ENCODE data around the gene SH3BGRL2.

The SH3BGRL2 gene
- 0.26 to 1.5 (median 1.4) reads per million in 3 donors for total RNA-seq

- peak within 1 kb of the TSS; percentile 50 for H3K4me3 ChIP-seq (ENCODE audit: insufficient read depth, low read depth, low read length, poor library complexity, severe bottlenecking)
- H3K9me3 ChIP-seq (ENCODE audit: control insufficient read depth, low read length): no peaks in the 10 kb centered on the region
- H3K27ac ChIP-seq (ENCODE audit: insufficient read depth, low read length, poor library complexity, severe bottlenecking): no peak within 1 kb of the TSS
- peaks cover 10% of the 10 kb centered on the region for H3K27me3 ChIP-seq (replicated peaks; ENCODE audit: control insufficient read depth, insufficient read depth, low read length, poor library complexity, severe bottlenecking)
- H3K4me1 ChIP-seq (ENCODE audit: control insufficient read depth, insufficient read depth, low read length, poor library complexity, severe bottlenecking): peaks cover 3% of the 10 kb centered on the region
- DNase-seq: no peak
- H3K36me3 ChIP-seq (ENCODE audit: control insufficient read depth, insufficient read depth, low read length): no peaks in the 10 kb centered on the region
These were observed at the start of gene SH3BGRL2 for GRCh38 chr6:79630883-79631692. SH3BGRL2 (plus strand) TSS chr6:79631329; CDS start chr6:79631462, 133 bp downstream.

GRCh38 chr6:79584332-79584731, 46.8 kb upstream of the SH3BGRL2 start:
- Histone ChIP-seq H3K36me3 (ENCODE audit: control insufficient read depth, insufficient read depth, low read length) (no peaks in the 10 kb centered on the region), H3K27ac (ENCODE audit: insufficient read depth, low read length, poor library complexity, severe bottlenecking) (no peak overlapping the region), H3K4me1 (ENCODE audit: control insufficient read depth, insufficient read depth, low read length, poor library complexity, severe bottlenecking) (no peaks in the 10 kb centered on the region), H3K27me3 (replicated peaks; ENCODE audit: control insufficient read depth, insufficient read depth, low read length, poor library complexity, severe bottlenecking) (no peaks in the 10 kb centered on the region), H3K4me3 (ENCODE audit: insufficient read depth, low read depth, low read length, poor library complexity, severe bottlenecking) (no peak overlapping the region), H3K9me3 (ENCODE audit: control insufficient read depth, low read length) (no peaks in the 10 kb centered on the region)
- no peak for DNase-seq

- no peak overlapping the region for H3K4me3 ChIP-seq (ENCODE audit: insufficient read depth, low read depth, low read length, poor library complexity, severe bottlenecking)
- no peaks in the 10 kb centered on the region for H3K36me3 ChIP-seq (ENCODE audit: control insufficient read depth, insufficient read depth, low read length)
- no peaks in the 10 kb centered on the region for H3K4me1 ChIP-seq (ENCODE audit: control insufficient read depth, insufficient read depth, low read length, poor library complexity, severe bottlenecking)
- H3K27ac ChIP-seq (ENCODE audit: insufficient read depth, low read length, poor library complexity, severe bottlenecking): no peak overlapping the region
- no peak for DNase-seq
- H3K27me3 ChIP-seq (replicated peaks; ENCODE audit: control insufficient read depth, insufficient read depth, low read length, poor library complexity, severe bottlenecking): no peaks in the 10 kb centered on the region
- no peaks in the 10 kb centered on the region for H3K9me3 ChIP-seq (ENCODE audit: control insufficient read depth, low read length)
These were observed 44.6 kb upstream of the SH3BGRL2 start for GRCh38 chr6:79586548-79586947.

- H3K4me1 ChIP-seq (ENCODE audit: control insufficient read depth, insufficient read depth, low read length, poor library complexity, severe bottlenecking): no peaks in the 10 kb centered on the region
- H3K9me3 ChIP-seq (ENCODE audit: control insufficient read depth, low read length): no peaks in the 10 kb centered on the region
- no peaks in the 10 kb centered on the region for H3K36me3 ChIP-seq (ENCODE audit: control insufficient read depth, insufficient read depth, low read length)
- no peak for DNase-seq
- H3K27me3 ChIP-seq (replicated peaks; ENCODE audit: control insufficient read depth, insufficient read depth, low read length, poor library complexity, severe bottlenecking): no peaks in the 10 kb centered on the region
- H3K4me3 ChIP-seq (ENCODE audit: insufficient read depth, low read depth, low read length, poor library complexity, severe bottlenecking): no peak overlapping the region
- H3K27ac ChIP-seq (ENCODE audit: insufficient read depth, low read length, poor library complexity, severe bottlenecking): no peak overlapping the region
These were observed 41.4 kb upstream of the SH3BGRL2 start for GRCh38 chr6:79589701-79590100.

- Histone ChIP-seq H3K27me3 (replicated peaks; ENCODE audit: control insufficient read depth, insufficient read depth, low read length, poor library complexity, severe bottlenecking) (no peaks in the 10 kb centered on the region), H3K9me3 (ENCODE audit: control insufficient read depth, low read length) (no peaks in the 10 kb centered on the region), H3K27ac (ENCODE audit: insufficient read depth, low read length, poor library complexity, severe bottlenecking) (no peak overlapping the region), H3K4me3 (ENCODE audit: insufficient read depth, low read depth, low read length, poor library complexity, severe bottlenecking) (no peak overlapping the region), H3K36me3 (ENCODE audit: control insufficient read depth, insufficient read depth, low read length) (no peaks in the 10 kb centered on the region), H3K4me1 (ENCODE audit: control insufficient read depth, insufficient read depth, low read length, poor library complexity, severe bottlenecking) (no peaks in the 10 kb centered on the region)
- no peak for DNase-seq
These were observed 34.0 kb upstream of the SH3BGRL2 start for GRCh38 chr6:79597155-79597554.

- H3K4me1 ChIP-seq (ENCODE audit: control insufficient read depth, insufficient read depth, low read length, poor library complexity, severe bottlenecking): no peaks in the 10 kb centered on the region
- DNase-seq: no peak
- H3K27ac ChIP-seq (ENCODE audit: insufficient read depth, low read length, poor library complexity, severe bottlenecking): no peak overlapping the region
- no peak overlapping the region for H3K4me3 ChIP-seq (ENCODE audit: insufficient read depth, low read depth, low read length, poor library complexity, severe bottlenecking)
- H3K27me3 ChIP-seq (replicated peaks; ENCODE audit: control insufficient read depth, insufficient read depth, low read length, poor library complexity, severe bottlenecking): no peaks in the 10 kb centered on the region
- no peaks in the 10 kb centered on the region for H3K9me3 ChIP-seq (ENCODE audit: control insufficient read depth, low read length)
- no peaks in the 10 kb centered on the region for H3K36me3 ChIP-seq (ENCODE audit: control insufficient read depth, insufficient read depth, low read length)
These were observed 33.1 kb upstream of the SH3BGRL2 start for GRCh38 chr6:79598012-79598411.

- no peaks in the 10 kb centered on the region for H3K36me3 ChIP-seq (ENCODE audit: control insufficient read depth, insufficient read depth, low read length)
- no peak for DNase-seq
- H3K9me3 ChIP-seq (ENCODE audit: control insufficient read depth, low read length): no peaks in the 10 kb centered on the region
- H3K27ac ChIP-seq (ENCODE audit: insufficient read depth, low read length, poor library complexity, severe bottlenecking): no peak overlapping the region
- no peaks in the 10 kb centered on the region for H3K27me3 ChIP-seq (replicated peaks; ENCODE audit: control insufficient read depth, insufficient read depth, low read length, poor library complexity, severe bottlenecking)
- no peaks in the 10 kb centered on the region for H3K4me1 ChIP-seq (ENCODE audit: control insufficient read depth, insufficient read depth, low read length, poor library complexity, severe bottlenecking)
- no peak overlapping the region for H3K4me3 ChIP-seq (ENCODE audit: insufficient read depth, low read depth, low read length, poor library complexity, severe bottlenecking)
These were observed 31.3 kb upstream of the SH3BGRL2 start for GRCh38 chr6:79599725-79600259.

- no peaks in the 10 kb centered on the region for H3K36me3 ChIP-seq (ENCODE audit: control insufficient read depth, insufficient read depth, low read length)
- H3K27me3 ChIP-seq (replicated peaks; ENCODE audit: control insufficient read depth, insufficient read depth, low read length, poor library complexity, severe bottlenecking): no peaks in the 10 kb centered on the region
- no peaks in the 10 kb centered on the region for H3K9me3 ChIP-seq (ENCODE audit: control insufficient read depth, low read length)
These were observed 30.8 kb upstream of the SH3BGRL2 start for GRCh38 chr6:79600313-79600712.

GRCh38 chr6:79600812-79601609, 30.1 kb upstream of the SH3BGRL2 start:
- Histone ChIP-seq H3K27me3 (replicated peaks; ENCODE audit: control insufficient read depth, insufficient read depth, low read length, poor library complexity, severe bottlenecking) (no peaks in the 10 kb centered on the region), H3K4me3 (ENCODE audit: insufficient read depth, low read depth, low read length, poor library complexity, severe bottlenecking) (no peak overlapping the region), H3K36me3 (ENCODE audit: control insufficient read depth, insufficient read depth, low read length) (no peaks in the 10 kb centered on the region), H3K4me1 (ENCODE audit: control insufficient read depth, insufficient read depth, low read length, poor library complexity, severe bottlenecking) (no peaks in the 10 kb centered on the region), H3K9me3 (ENCODE audit: control insufficient read depth, low read length) (no peaks in the 10 kb centered on the region), H3K27ac (ENCODE audit: insufficient read depth, low read length, poor library complexity, severe bottlenecking) (no peak overlapping the region)
- no peak for DNase-seq

More at GRCh38 chr6:79600313-79600712, 30.8 kb upstream of the SH3BGRL2 start:
- DNase-seq: no peak
- H3K27ac ChIP-seq (ENCODE audit: insufficient read depth, low read length, poor library complexity, severe bottlenecking): no peak overlapping the region
- no peaks in the 10 kb centered on the region for H3K4me1 ChIP-seq (ENCODE audit: control insufficient read depth, insufficient read depth, low read length, poor library complexity, severe bottlenecking)
- H3K4me3 ChIP-seq (ENCODE audit: insufficient read depth, low read depth, low read length, poor library complexity, severe bottlenecking): no peak overlapping the region

GRCh38 chr6:79602859-79603258, 28.3 kb upstream of the SH3BGRL2 start:
- Histone ChIP-seq H3K27ac (ENCODE audit: insufficient read depth, low read length, poor library complexity, severe bottlenecking) (no peak overlapping the region), H3K27me3 (replicated peaks; ENCODE audit: control insufficient read depth, insufficient read depth, low read length, poor library complexity, severe bottlenecking) (no peaks in the 10 kb centered on the region), H3K4me3 (ENCODE audit: insufficient read depth, low read depth, low read length, poor library complexity, severe bottlenecking) (no peak overlapping the region), H3K4me1 (ENCODE audit: control insufficient read depth, insufficient read depth, low read length, poor library complexity, severe bottlenecking) (no peaks in the 10 kb centered on the region), H3K9me3 (ENCODE audit: control insufficient read depth, low read length) (no peaks in the 10 kb centered on the region), H3K36me3 (ENCODE audit: control insufficient read depth, insufficient read depth, low read length) (no peaks in the 10 kb centered on the region)
- no peak for DNase-seq
